ENCODE data around the gene GFOD2. TPM values are rescaled to one million over a fixed set of nuclear protein-coding genes. Genes with fewer than 3 reads are reported as not detected.
A peak's percentile ranks its signal among the peaks of the same experiment; 100 is the strongest.

The GFOD2 gene
- total and polyA plus RNA-seq, 2 of the 13 experiments (the other 11 are each of a cell fraction or from before 2014, with no cell fraction given): 11.1 to 17.2 TPM

- TF ChIP-seq REST (IDR thresholded peaks at IDR 0.05; ENCODE audit: borderline replicate concordance in 1 of 2, low read depth in 1 of 2, low read length in 2 of 2) (no peak), ZNF629 (CRISPR knock-in tag; conservative IDR thresholded peaks at IDR 0.05) (no peak), NR2F2 (IDR thresholded peaks at IDR 0.05; ENCODE audit: borderline replicate concordance, low read depth) (no peak), ERF (CRISPR knock-in tag; IDR thresholded peaks at IDR 0.05) (no peak), NFYC (CRISPR knock-in tag; IDR thresholded peaks at IDR 0.05) (no peak), ZNF614 (CRISPR knock-in tag; IDR thresholded peaks at IDR 0.05; ENCODE audit: borderline replicate concordance) (no peak; the same call in 1 of the 2 replicates), CREB1 (IDR thresholded peaks at IDR 0.05) (no peak), CREB1 (CRISPR knock-in tag; IDR thresholded peaks at IDR 0.05) (no peak), MED13 (CRISPR knock-in tag; IDR thresholded peaks at IDR 0.05) (no peak), ZNF136 (CRISPR knock-in tag; IDR thresholded peaks at IDR 0.05; ENCODE audit: low read depth) (no peak; the same call in 1 of the 2 replicates), ZFP37 (CRISPR knock-in tag; IDR thresholded peaks at IDR 0.05; ENCODE audit: borderline replicate concordance) (no peak), THYN1 (CRISPR knock-in tag; IDR thresholded peaks at IDR 0.05; ENCODE audit: borderline replicate concordance, low read depth) (no peak), TRIM24 (CRISPR knock-in tag; IDR thresholded peaks at IDR 0.05) (no peak), FOXP1 (IDR thresholded peaks at IDR 0.05) (no peak), FOXP1 (CRISPR knock-in tag; IDR thresholded peaks at IDR 0.05) (no peak), ZNF749 (CRISPR knock-in tag; IDR thresholded peaks at IDR 0.05; ENCODE audit: borderline replicate concordance) (peak; percentile 68; the same call in 1 of the 2 replicates), MAF1 (CRISPR knock-in tag; IDR thresholded peaks at IDR 0.05; ENCODE audit: borderline replicate concordance) (no peak), MED8 (CRISPR knock-in tag; IDR thresholded peaks at IDR 0.05; ENCODE audit: insufficient replicate concordance) (no peak), RXRA (CRISPR knock-in tag; IDR thresholded peaks at IDR 0.05) (no peak), RAD21 (CRISPR knock-in tag; IDR thresholded peaks at IDR 0.05) (no peak), ZNF607 (CRISPR knock-in tag; IDR thresholded peaks at IDR 0.05; ENCODE audit: borderline replicate concordance) (peak; percentile 66; the same call in 1 of the 2 replicates), IRF2 (CRISPR knock-in tag; IDR thresholded peaks at IDR 0.05) (0 out of 2 replicates have a peak, but pooled peaks have one; percentile 40), MYNN (CRISPR knock-in tag; IDR thresholded peaks at IDR 0.05; ENCODE audit: low read depth) (no peak), MAX (IDR thresholded peaks at IDR 0.05) (peak; percentile 80; the same call in 1 of the 2 replicates), ZNF343 (CRISPR knock-in tag; IDR thresholded peaks at IDR 0.05) (no peak), CBFB (CRISPR knock-in tag; IDR thresholded peaks at IDR 0.05) (no peak; the same call in 1 of the 2 replicates)
Observed at GRCh38 chr16:67666032-67666551, 53.0 kb downstream of the GFOD2 start (continued).
